GM21576 (cell line): ENCODE measurements around the gene SYCP2.

Experiments used
- ATAC-seq: cut with Tn5 transposase; IDR thresholded peaks from one replicate; pipeline ENCODE4 v1.9.1; 2021; ENCODE audit warnings: mild to moderate bottlenecking, moderate library complexity; ENCODE audit not compliant: unreplicated experiment

Gene SYCP2

GRCh38 chr20:59823030-59823423 lies 110.4 kb downstream of the SYCP2 start:
- no peak for ATAC-seq

GRCh38 chr20:59822291-59823029 lies 111.0 kb downstream of the SYCP2 start:
- ATAC-seq: no peak

- ATAC-seq: no peak
These were observed 111.6 kb downstream of the SYCP2 start for GRCh38 chr20:59821788-59822187.

GRCh38 chr20:59821201-59821600 lies 112.2 kb downstream of the SYCP2 start:
- ATAC-seq: no peak

GRCh38 chr20:59820204-59821041 lies 113.0 kb downstream of the SYCP2 start:
- no peak for ATAC-seq

- ATAC-seq: no peak
These were observed 113.8 kb downstream of the SYCP2 start for GRCh38 chr20:59819496-59820203.

GRCh38 chr20:59818911-59819310 lies 114.5 kb downstream of the SYCP2 start:
- ATAC-seq: no peak

GRCh38 chr20:59817846-59818615 lies 115.4 kb downstream of the SYCP2 start:
- ATAC-seq: no peak

- ATAC-seq: no peak
These were observed 116.0 kb downstream of the SYCP2 start for GRCh38 chr20:59817406-59817805.

- no peak for ATAC-seq
These were observed 117.2 kb downstream of the SYCP2 start for GRCh38 chr20:59816146-59816738.

GRCh38 chr20:59814840-59815340 lies 118.5 kb downstream of the SYCP2 start:
- no peak for ATAC-seq

GRCh38 chr20:59813948-59814839 lies 119.2 kb downstream of the SYCP2 start:
- ATAC-seq: no peak
